SK-N-SH (cell line): Measurements from ENCODE around the gene ADAM29. TPM values are rescaled to one million over a fixed set of nuclear protein-coding genes. Genes with fewer than 3 reads are reported as not detected.

Source experiments
- CTCF ChIA-PET: fragments of 300-600, 350-600 bp; formaldehyde crosslinking; extraction: SDS; loops from one replicate; lab custom pipeline; 2021; lab: Yijun Ruan, JAX
- POLR2A ChIA-PET: fragments of 350-600 bp; sonication (Branson Sonifier 250); formaldehyde crosslinking; extraction: SDS; loops from one replicate; lab custom pipeline; 2020; ENCODE audit warnings: antibody characterized with exemption, inconsistent platforms; lab: Yijun Ruan, JAX
- DNase-seq: peaks from one replicate; pipeline ENCODE4 v3.0.0; 2012
- H2AFZ ChIP-seq: fragments of 200-600 bp; sonication (generic); 2 replicates; pipeline ENCODE4 v1.8.1; 2016; ENCODE audit warnings: antibody characterized with exemption, mild to moderate bottlenecking, low read depth
- H3F3A ChIP-seq: fragments of 200-600 bp; sonication (generic); replicated peaks from 2 replicates; pipeline ENCODE3; 2016; ENCODE audit warnings: antibody characterized with exemption, mild to moderate bottlenecking; ENCODE audit not compliant: insufficient read depth
- H3K27ac ChIP-seq, 2 experiments: fragments of 200-500 bp in 1 of 2; fragments of 200-600 bp in 1 of 2; sonication (Bioruptor generic) in 1 of 2; sonication (generic), shearing (Covaris generic) in 1 of 2; 2 replicates each; pipeline versions ENCODE4 v1.5.1 to v1.6.1; 2014 to 2016; ENCODE audit warnings: low read depth in 2 of 2, inconsistent platforms in 1 of 2, low read length in 1 of 2, mild to moderate bottlenecking in 1 of 2, mixed read lengths in 1 of 2
- H3K27me3 ChIP-seq: fragments of 200-600 bp; sonication (generic), shearing (Covaris generic); 2 replicates; pipeline ENCODE4 v1.6.1; 2016; ENCODE audit warnings: mixed run types; ENCODE audit not compliant: insufficient read depth
- H3K36me3 ChIP-seq, 2 experiments: fragments of 200-500 bp in 1 of 2; fragments of 200-600 bp in 1 of 2; sonication (Bioruptor generic) in 1 of 2; sonication (generic) in 1 of 2; replicated peaks in 1 of 2; 2 replicates each; pipeline versions ENCODE3 to v1.5.1; 2014 to 2016; ENCODE audit warnings: low read length in 1 of 2, mild to moderate bottlenecking in 1 of 2; ENCODE audit not compliant: insufficient read depth in 2 of 2, control insufficient read depth in 1 of 2
- H3K4me1 ChIP-seq, 2 experiments: fragments of 200-500 bp in 1 of 2; fragments of 200-600 bp in 1 of 2; sonication (Bioruptor generic) in 1 of 2; sonication (generic), shearing (Covaris generic) in 1 of 2; 2 replicates each; pipeline versions ENCODE4 v1.5.1 to v1.6.1; 2014 to 2016; ENCODE audit warnings: low read depth in 1 of 2, low read length in 1 of 2, mixed run types in 1 of 2; ENCODE audit not compliant: insufficient read depth in 2 of 2, control insufficient read depth in 1 of 2
- H3K4me2 ChIP-seq: fragments of 200-600 bp; sonication (generic), shearing (Covaris generic); 2 replicates; pipeline ENCODE4 v1.6.1; 2017; ENCODE audit warnings: mixed run types
- H3K4me3 ChIP-seq, 2 experiments: fragments of 200-500 bp in 1 of 2; fragments of 200-600 bp in 1 of 2; sonication (Bioruptor generic) in 1 of 2; sonication (generic), shearing (Covaris generic) in 1 of 2; 2 replicates each; pipeline versions ENCODE4 v1.5.1 to v1.8.1; 2014 to 2016; ENCODE audit warnings: low read depth in 2 of 2, inconsistent platforms in 1 of 2, low read length in 1 of 2, mild to moderate bottlenecking in 1 of 2, mixed read lengths in 1 of 2, moderate library complexity in 1 of 2
- H3K79me2 ChIP-seq: fragments of 200-600 bp; sonication (generic); 2 replicates; pipeline ENCODE4 v1.8.1; 2017; ENCODE audit warnings: mild to moderate bottlenecking; ENCODE audit not compliant: insufficient read depth
- H3K9ac ChIP-seq: fragments of 200-600 bp; sonication (generic); 2 replicates; pipeline ENCODE4 v1.6.1; 2017; ENCODE audit warnings: mixed run types
- H3K9me2 ChIP-seq: fragments of 200-600 bp; sonication (generic); 2 replicates; pipeline ENCODE4 v1.6.1; 2017; ENCODE audit warnings: mixed run types
- H3K9me3 ChIP-seq: fragments of 200-600 bp; sonication (generic); 2 replicates; pipeline ENCODE4 v1.6.1; 2017; ENCODE audit warnings: mixed run types, mild to moderate bottlenecking, moderate library complexity
- H4K20me1 ChIP-seq: fragments of 200-600 bp; sonication (generic); 2 replicates; pipeline ENCODE4 v1.6.1; 2017; ENCODE audit warnings: mild to moderate bottlenecking, mixed run types; ENCODE audit not compliant: insufficient read depth
- ELF1 ChIP-seq: IDR thresholded peaks from 2 replicates; pipeline ENCODE4 v1.4.0; 2012
- EP300 ChIP-seq, 2 experiments: IDR thresholded peaks; 2 replicates each; pipeline versions ENCODE4 v1.4.0 to v1.6.1; 2012; ENCODE audit warnings: borderline replicate concordance in 1 of 2, low read depth in 1 of 2, low read length in 1 of 2
- FOXJ3 ChIP-seq: sonication (generic); formaldehyde crosslinking; IDR thresholded peaks from 2 replicates; pipeline ENCODE4 v1.5.1; 2020; ENCODE audit warnings: mild to moderate bottlenecking, missing genetic modification reagents
- GABPA ChIP-seq: IDR thresholded peaks from 2 replicates; pipeline ENCODE4 v1.4.0; 2012; ENCODE audit warnings: low read depth, mild to moderate bottlenecking
- GATA2 ChIP-seq: sonication (generic); formaldehyde crosslinking; IDR thresholded peaks from 2 replicates; pipeline ENCODE4 v1.5.0; 2020; ENCODE audit warnings: mild to moderate bottlenecking, missing genetic modification reagents
- NRF1 ChIP-seq: IDR thresholded peaks from 2 replicates; pipeline ENCODE4 v1.6.1; 2012; ENCODE audit warnings: low read depth, mild to moderate bottlenecking, low read length
- PBX3 ChIP-seq: IDR thresholded peaks from 2 replicates; pipeline ENCODE4; 2012
- RAD21 ChIP-seq: IDR thresholded peaks from 2 replicates; pipeline ENCODE4 v1.6.1; 2012; ENCODE audit warnings: mild to moderate bottlenecking, low read length
- REST ChIP-seq: IDR thresholded peaks from 2 replicates; pipeline ENCODE4 v1.6.1; 2012; ENCODE audit warnings: mild to moderate bottlenecking, low read depth, low read length, moderate library complexity
- RXRA ChIP-seq: IDR thresholded peaks from 2 replicates; pipeline ENCODE4 v1.4.0; 2012; ENCODE audit warnings: low read depth, mild to moderate bottlenecking, borderline replicate concordance
- SIN3A ChIP-seq: IDR thresholded peaks from 2 replicates; pipeline ENCODE4 v1.6.1; 2012; ENCODE audit warnings: low read depth, mild to moderate bottlenecking, low read length, moderate library complexity, borderline replicate concordance
- USF1 ChIP-seq: IDR thresholded peaks from 2 replicates; pipeline ENCODE4 v1.4.0; 2012; ENCODE audit warnings: low read depth, borderline replicate concordance
- ZBTB33 ChIP-seq: IDR thresholded peaks from 2 replicates; pipeline ENCODE4 v1.4.0; 2012; ENCODE audit warnings: low read depth, borderline replicate concordance
- WGBS: methylation state at CpG from one replicate; pipeline ENCODE4 v1.1.6; 2017; ENCODE audit warnings: low lambda C conversion rate; 5-methylcytosine and 5-hydroxymethylcytosine counted together
- polyA plus RNA-seq, 3 experiments: library from polyadenylated mRNA; depleted of rRNA; stranded (reverse); fragments of >200 nt; gene quantifications; 2 replicates each; pipeline ENCODE4 v1.2.3, GENCODE V29; 2012

Gene ADAM29
- polyA plus RNA-seq, 1 of the 3 experiments (the other 2 are of a cell fraction) = not detected

GRCh38 chr4:174993916-174994315, 75.8 kb downstream of the ADAM29 start:
- H3K27me3 ChIP-seq = no peaks in the 10 kb centered on the region
- no peak overlapping the region for H3K9ac ChIP-seq
- H3K27ac ChIP-seq = no peak overlapping the region
- H3K4me2 ChIP-seq = no peak overlapping the region
- ChIA-PET CTCF (interaction anchor here (1.2 kb wide), 1 partner anchor 10 kb away, joined by 3 read pairs; no protein-coding TSS in a partner anchor), POLR2A (no interaction called here)
- TF ChIP-seq GABPA (no peak), RAD21 (no peak), REST (no peak), FOXJ3 (CRISPR knock-in tag) (no peak), USF1 (no peak), ZBTB33 (no peak), ELF1 (no peak), NRF1 (no peak), SIN3A (no peak), EP300 (IDR thresholded peaks at IDR 0.05; ENCODE audit: borderline replicate concordance in 1 of 2, low read depth in 1 of 2, low read length in 1 of 2) (no peak)
- no peak overlapping the region for H2AFZ ChIP-seq
- DNase-seq = no peak
- H3F3A ChIP-seq = no peaks in the 10 kb centered on the region
- no peaks in the 10 kb centered on the region for H3K9me2 ChIP-seq
- no peak overlapping the region for H3K4me3 ChIP-seq
- 26% methylated on average over 1 of the region's 1 CpG for WGBS
- no peaks in the 10 kb centered on the region for H3K36me3 ChIP-seq
- H4K20me1 ChIP-seq = no peaks in the 10 kb centered on the region
- no peaks in the 10 kb centered on the region for H3K4me1 ChIP-seq
- no peaks in the 10 kb centered on the region for H3K79me2 ChIP-seq
- no peaks in the 10 kb centered on the region for H3K9me3 ChIP-seq

GRCh38 chr4:174996079-174996478, 77.9 kb downstream of the ADAM29 start:
- no peak overlapping the region for H3K27ac ChIP-seq
- TF ChIP-seq RXRA = no peak
- no peak for TF ChIP-seq PBX3
- TF ChIP-seq GATA2 = no peak
- WGBS = 0% methylated on average over 1 of the region's 1 CpG
- no peaks in the 10 kb centered on the region for H3F3A ChIP-seq
- H3K4me1 ChIP-seq = no peaks in the 10 kb centered on the region
- no peak for DNase-seq
- no peak overlapping the region for H3K4me3 ChIP-seq
- no peaks in the 10 kb centered on the region for H4K20me1 ChIP-seq
- H3K9me2 ChIP-seq = no peaks in the 10 kb centered on the region
- H3K9ac ChIP-seq = no peak overlapping the region
- ChIA-PET POLR2A (no interaction called here), CTCF (no interaction called here)
- no peak overlapping the region for H3K4me2 ChIP-seq
- H3K36me3 ChIP-seq = no peaks in the 10 kb centered on the region
- no peaks in the 10 kb centered on the region for H3K27me3 ChIP-seq
- no peaks in the 10 kb centered on the region for H3K79me2 ChIP-seq
- no peaks in the 10 kb centered on the region for H3K9me3 ChIP-seq
- no peak overlapping the region for H2AFZ ChIP-seq
